ENCODE results near the gene TOMM40.

Gene TOMM40

GRCh38 chr19:44931541-44931940, 40.5 kb downstream of the TOMM40 start:
- no peak for DNase-seq

- no peak for DNase-seq
Observed at GRCh38 chr19:44939668-44940067, 48.6 kb downstream of the TOMM40 start.

- DNase-seq, result no peak
Observed at GRCh38 chr19:44942067-44942571, 51.1 kb downstream of the TOMM40 start, which contains the start of gene APOC4. APOC4 (plus strand) TSS chr19:44942237; CDS start chr19:44942278, 41 bp downstream.

GRCh38 chr19:44943801-44944249, 52.8 kb downstream of the TOMM40 start:
- DNase-seq, result no peak

- DNase-seq, result no peak
Observed at GRCh38 chr19:44947041-44947581, 56.1 kb downstream of the TOMM40 start.

DNA sequence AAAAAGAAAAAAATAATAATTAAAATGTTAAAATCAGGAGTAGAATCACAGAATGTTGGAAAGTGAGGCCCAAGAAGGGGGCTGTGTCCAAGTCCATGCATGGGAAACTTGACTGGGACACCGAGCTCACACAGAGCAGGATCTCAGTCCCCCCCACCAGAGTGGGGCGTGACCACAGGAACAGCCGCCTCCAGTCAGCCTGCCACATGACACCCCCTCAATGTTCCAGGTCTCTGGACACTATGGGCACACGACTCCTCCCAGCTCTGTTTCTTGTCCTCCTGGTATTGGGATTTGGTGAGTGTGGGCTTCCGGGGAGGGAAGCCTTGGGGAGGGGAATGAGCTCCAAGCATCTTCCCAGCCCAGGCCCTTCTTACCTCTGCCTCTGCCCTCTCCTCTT, 57.2 kb downstream of the TOMM40 start:
- DNase-seq, result no peak

- DNase-seq, result no peak
Observed at GRCh38 chr19:44948763-44949374, 57.8 kb downstream of the TOMM40 start.

- no peak for DNase-seq
Observed at GRCh38 chr19:44949550-44949949, 58.5 kb downstream of the TOMM40 start.

- peak; percentile 24 to 55 for DNase-seq
Observed at GRCh38 chr19:44951179-44952159, 60.4 kb downstream of the TOMM40 start.

Measured in stimulated activated CD4-positive, alpha-beta T cell treated with anti-CD3 and anti-CD28 coated beads, Interleukin-4, amount 100 ng/mL, for 4 hours (primary cell).